Natural killer cell (primary cell): Measurements from ENCODE around the gene NUDT16. TPM values are rescaled to one million over a fixed set of nuclear protein-coding genes. Genes with fewer than 3 reads are reported as not detected.

Experiments
- ATAC-seq, 3 donors: fragments of 150-1000 bp in 2 of 3; fragments of 200-7000 bp in 1 of 3; cut with Tn5 transposase; 1 replicate in 1 of 3; 2 replicates in 2 of 3; pipeline ENCODE4 v1.10.0; 2021; ENCODE audit warnings: mild to moderate bottlenecking in 2 of 3, moderate library complexity in 2 of 3
- DNase-seq, 2 donors: peaks; one replicate each; pipeline versions ENCODE4 v3.0.0 to v3.0.0-alpha.2; 2013 to 2021; ENCODE audit warnings: mixed read lengths in 1 of 2
- H3K27ac ChIP-seq: one replicate; pipeline ENCODE4 v1.5.1; 2013; ENCODE audit warnings: mild to moderate bottlenecking, low read length
- H3K27me3 ChIP-seq: one replicate; pipeline ENCODE4 v1.6.1; 2013; ENCODE audit warnings: low read length; ENCODE audit not compliant: control insufficient read depth, insufficient read depth
- H3K36me3 ChIP-seq: one replicate; pipeline ENCODE4 v1.6.1; 2013; ENCODE audit warnings: low read length; ENCODE audit not compliant: control insufficient read depth, insufficient read depth
- H3K4me1 ChIP-seq: one replicate; pipeline ENCODE4 v1.6.1; 2013; ENCODE audit warnings: low read length; ENCODE audit not compliant: control insufficient read depth, insufficient read depth
- H3K4me3 ChIP-seq: one replicate; pipeline ENCODE4 v1.5.1; 2013; ENCODE audit warnings: low read length
- H3K9me3 ChIP-seq: one replicate; pipeline ENCODE4 v1.6.1; 2013; ENCODE audit warnings: low read length; ENCODE audit not compliant: control insufficient read depth, insufficient read depth
- H3K27ac Mint-ChIP-seq, 2 donors: one replicate each; pipeline ENCODE4 v1.8.0; 2022; ENCODE audit warnings: mild to moderate bottlenecking in 2 of 2, mixed read lengths in 2 of 2, moderate library complexity in 1 of 2
- H3K27me3 Mint-ChIP-seq, 2 donors: one replicate each; pipeline ENCODE4 v1.8.0; 2022; ENCODE audit warnings: low read depth in 2 of 2, mixed read lengths in 2 of 2
- H3K36me3 Mint-ChIP-seq: one replicate; pipeline ENCODE4 v1.8.0; 2022; ENCODE audit warnings: mixed read lengths
- H3K4me1 Mint-ChIP-seq, 2 donors: one replicate each; pipeline ENCODE4 v1.8.0; 2022; ENCODE audit warnings: mixed read lengths in 2 of 2
- H3K4me3 Mint-ChIP-seq: one replicate; pipeline ENCODE4 v1.8.0; 2022; ENCODE audit warnings: mild to moderate bottlenecking, moderate library complexity, mixed read lengths
- H3K9me3 Mint-ChIP-seq, 2 donors: one replicate each; pipeline ENCODE4 v1.8.0; 2022; ENCODE audit warnings: mixed read lengths in 2 of 2
- CTCF ChIP-seq: fragments of 200-600 bp; IDR thresholded peaks from one replicate; pipeline ENCODE4 v1.8.0; 2022; ENCODE audit warnings: antibody characterized with exemption
- WGBS: methylation state at CpG from one replicate; pipeline ENCODE4 v1.1.7; 2013; ENCODE audit warnings: missing lambda C conversion rate; ENCODE audit not compliant: insufficient coverage; 5-methylcytosine and 5-hydroxymethylcytosine counted together
- intact Hi-C: fragments of 100-400 bp; cut with micrococcal nuclease; formaldehyde crosslinking; loops from one replicate; pipeline ENCODE4 v1.14.2; 2022
- total RNA-seq, 4 donors: library from RNA; stranded (reverse); fragments of 120-200 nt in 1 of 4; gene quantifications; one replicate each; pipeline versions ENCODE4 v1.2.3 to v1.2.4, GENCODE V29; 2013 to 2022

The NUDT16 gene
- 10 to 100 TPM in 1 of 3 donors, 1 to 10 TPM in 2; 9.0 to 10.7 (median 9.7) TPM for total RNA-seq
- total RNA-seq (2013) = 10.6 TPM

- peak within 1 kb of the TSS; percentile 88 to 97 for H3K27ac Mint-ChIP-seq
- no peaks in the 10 kb centered on the region for H3K9me3 ChIP-seq
- H3K36me3 Mint-ChIP-seq = no peaks in the 10 kb centered on the region
- H3K4me1 Mint-ChIP-seq = peaks cover 30 to 40% of the 10 kb centered on the region in 2 donors
- H3K36me3 ChIP-seq = peaks cover 5% of the 10 kb centered on the region
- ATAC-seq (peak; percentile 97 to 100 (median 97)), DNase-seq (peak; percentile 94 to 96)
- H3K4me1 ChIP-seq = peaks cover 25% of the 10 kb centered on the region
- TF ChIP-seq CTCF = no peak
- peak within 1 kb of the TSS; percentile 95 for H3K4me3 Mint-ChIP-seq
- peak within 1 kb of the TSS; percentile 67 for H3K4me3 ChIP-seq
- H3K9me3 Mint-ChIP-seq = no peaks in the 10 kb centered on the region
- no peaks in the 10 kb centered on the region for H3K27me3 ChIP-seq
- H3K27me3 Mint-ChIP-seq = no peaks in the 10 kb centered on the region
- WGBS = under 1% methylated on average over 73 of the region's 73 CpGs
- H3K27ac ChIP-seq = peak within 1 kb of the TSS; percentile 51
- intact Hi-C loops = loop anchor here (1.0 to 10.0 kb wide), 5 partner anchors 122 to 1343 kb away; partner anchors contain the start of gene NPHP3
Measured at GRCh38 chr3:131381445-131382291, at the start of gene NUDT16. Gene NUDT16 (plus strand): TSS chr3:131381774. CDS start chr3:131381805, 31 bp downstream.

GRCh38 chr3:131338948-131339640 is 42.5 kb upstream of the NUDT16 start:
- Mint-ChIP-seq H3K27me3 (peaks cover 0 to 13% of the 10 kb centered on the region in 2 donors), H3K4me1 (no peaks in the 10 kb centered on the region), H3K36me3 (no peaks in the 10 kb centered on the region), H3K4me3 (no peak overlapping the region), H3K27ac (no peak overlapping the region), H3K9me3 (no peaks in the 10 kb centered on the region)
- no peaks in the 10 kb centered on the region for H3K4me1 ChIP-seq
- no peaks in the 10 kb centered on the region for H3K27me3 ChIP-seq
- ATAC-seq (no peak), DNase-seq (no peak)
- TF ChIP-seq CTCF = no peak
- H3K4me3 ChIP-seq = no peak overlapping the region
- H3K9me3 ChIP-seq = peaks cover 3% of the 10 kb centered on the region
- intact Hi-C loops = no loop called here
- H3K36me3 ChIP-seq = no peaks in the 10 kb centered on the region
- 98% methylated on average over 2 of the region's 3 CpGs for WGBS
- H3K27ac ChIP-seq = no peak overlapping the region

- H3K9me3 Mint-ChIP-seq = no peaks in the 10 kb centered on the region
- H3K4me3 Mint-ChIP-seq = no peak overlapping the region
- no peak for TF ChIP-seq CTCF
- no peaks in the 10 kb centered on the region for H3K27me3 ChIP-seq
- H3K9me3 ChIP-seq = peaks cover 5% of the 10 kb centered on the region
- no peak for DNase-seq
- no peaks in the 10 kb centered on the region for H3K36me3 Mint-ChIP-seq
- 100% methylated on average over 2 of the region's 2 CpGs for WGBS
- H3K4me3 ChIP-seq = no peak overlapping the region
- intact Hi-C loops = no loop called here
- no peaks in the 10 kb centered on the region for H3K36me3 ChIP-seq
- no peaks in the 10 kb centered on the region for H3K4me1 ChIP-seq
- ATAC-seq = no peak
- no peak overlapping the region for H3K27ac Mint-ChIP-seq
- H3K4me1 Mint-ChIP-seq = no peaks in the 10 kb centered on the region
- peaks cover 0 to 13% of the 10 kb centered on the region in 2 donors for H3K27me3 Mint-ChIP-seq
- H3K27ac ChIP-seq = no peak overlapping the region
Measured at GRCh38 chr3:131341761-131342160, 39.8 kb upstream of the NUDT16 start.
